NAMALWA (cell line): ENCODE results near the gene FGF12.
"Not testable (repeated sequence)": the region's sequence is repeated elsewhere in the genome, so short reads cannot be mapped to it uniquely, and the experiment has no call there.

Experiments
- DNase-seq: peaks from one replicate; pipeline ENCODE4 v3.0.0-alpha.2; 2015; ENCODE audit warnings: low spot score

The FGF12 gene

GRCh38 chr3:192727032-192727847, at the start of gene FGF12:
TSS of gene FGF12 (minus strand) at chr3:192727541.
- DNase-seq: no peak

- DNase-seq: not testable (repeated sequence)
Observed at GRCh38 chr3:192774341-192774740, 47.0 kb upstream of the FGF12 start.

- DNase-seq: no peak
Observed at GRCh38 chr3:192772240-192772894, 45.0 kb upstream of the FGF12 start.

GRCh38 chr3:192758654-192759053, 31.3 kb upstream of the FGF12 start:
- DNase-seq: no peak

- DNase-seq: no peak
Observed at GRCh38 chr3:192751148-192751547, 23.8 kb upstream of the FGF12 start.

- no peak for DNase-seq
Observed at GRCh38 chr3:192750201-192750600, 22.9 kb upstream of the FGF12 start.

GRCh38 chr3:192747746-192748145, 20.4 kb upstream of the FGF12 start:
- no peak for DNase-seq

- DNase-seq: no peak
Observed at GRCh38 chr3:192747145-192747544, 19.8 kb upstream of the FGF12 start.

- no peak for DNase-seq
Observed at GRCh38 chr3:192745150-192745549, 17.8 kb upstream of the FGF12 start.

- not testable (repeated sequence) for DNase-seq
Observed at GRCh38 chr3:192744604-192745003, 17.3 kb upstream of the FGF12 start.

- DNase-seq: no peak
Observed at GRCh38 chr3:192737506-192737905, 10.2 kb upstream of the FGF12 start.

GRCh38 chr3:192731233-192731632, 3.9 kb upstream of the FGF12 start:
- no peak for DNase-seq

GRCh38 chr3:192726385-192726784, 956 bp downstream of the FGF12 start:
- DNase-seq: no peak

- no peak for DNase-seq
Observed at GRCh38 chr3:192719964-192720363, 7.4 kb downstream of the FGF12 start.

GRCh38 chr3:192718156-192718555, 9.2 kb downstream of the FGF12 start:
- no peak for DNase-seq

GRCh38 chr3:192715126-192715525, 12.2 kb downstream of the FGF12 start:
- DNase-seq: no peak

GRCh38 chr3:192711126-192711525, 16.2 kb downstream of the FGF12 start:
- DNase-seq: not testable (repeated sequence)

- no peak for DNase-seq
Observed at GRCh38 chr3:192710366-192710765, 17.0 kb downstream of the FGF12 start.

- DNase-seq: no peak
Observed at GRCh38 chr3:192706272-192706671, 21.1 kb downstream of the FGF12 start.

- no peak for DNase-seq
Observed at GRCh38 chr3:192700885-192701284, 26.5 kb downstream of the FGF12 start.

GRCh38 chr3:192696943-192697587, 30.3 kb downstream of the FGF12 start:
- no peak for DNase-seq

GRCh38 chr3:192687488-192688152, 39.7 kb downstream of the FGF12 start:
- DNase-seq: no peak
